B cell (primary cell): Measurements from ENCODE around the gene TTC22. TPM values are rescaled to one million over a fixed set of nuclear protein-coding genes. Genes with fewer than 3 reads are reported as not detected.

Experiments used
- ATAC-seq: fragments of 200-7000 bp; cut with Tn5 transposase; one replicate; pipeline ENCODE4 v1.10.0; 2021; ENCODE audit warnings: low read depth, mild to moderate bottlenecking, moderate number of reproducible peaks, moderate library complexity
- CTCF ChIA-PET: fragments of 350-600 bp; sonication (Branson Sonifier 250); formaldehyde crosslinking; loops from one replicate; lab custom pipeline; 2021; ENCODE audit warnings: antibody characterized with exemption, inconsistent platforms; lab: Charles Lee
- POLR2A ChIA-PET: fragments of 350-600 bp; sonication (Branson Sonifier 250); formaldehyde crosslinking; loops from one replicate; lab custom pipeline; 2021; ENCODE audit warnings: antibody characterized with exemption; lab: Charles Lee
- DNase-seq: peaks from one replicate; pipeline ENCODE4 v3.0.0; 2013
- H2AFZ ChIP-seq: 2 replicates; pipeline ENCODE4 v1.6.1; 2012; ENCODE audit warnings: mild to moderate bottlenecking, low read depth, low read length; ENCODE audit not compliant: insufficient read depth, poor library complexity, severe bottlenecking
- H3K27ac ChIP-seq, 2 donors: 1 replicate in 1 of 2; 2 replicates in 1 of 2; pipeline ENCODE4 v1.5.1; 2012 to 2013; ENCODE audit warnings: low read length in 2 of 2, mild to moderate bottlenecking in 2 of 2, moderate library complexity in 1 of 2
- H3K27me3 ChIP-seq, 4 experiments: fragments of 200-600 bp in 1 of 4; sonication (generic) in 1 of 4; replicated peaks in 1 of 4; 1 replicate in 2 of 4; 2 replicates in 2 of 4; pipeline versions ENCODE4 v1.6.1 to v1.7.0; 2013 to 2016; ENCODE audit warnings: low read length in 3 of 4, mild to moderate bottlenecking in 2 of 4, mixed read lengths in 1 of 4, moderate library complexity in 1 of 4; ENCODE audit not compliant: insufficient read depth in 4 of 4, control insufficient read depth in 3 of 4; ENCODE audit errors: control extremely low read depth in 1 of 4
- H3K36me3 ChIP-seq, 2 experiments: replicated peaks in 1 of 2; 1 replicate in 1 of 2; 2 replicates in 1 of 2; pipeline versions ENCODE4 v1.6.1 to v1.7.1; 2013; ENCODE audit warnings: low read length in 1 of 2; ENCODE audit not compliant: insufficient read depth in 2 of 2, control insufficient read depth in 1 of 2; ENCODE audit errors: control extremely low read depth in 1 of 2, extremely low read depth in 1 of 2
- H3K4me1 ChIP-seq, 2 donors: fragments of 200-600 bp in 1 of 2; sonication (generic) in 1 of 2; 1 replicate in 1 of 2; 2 replicates in 1 of 2; pipeline versions ENCODE4 v1.5.1 to v1.6.1; 2013 to 2017; ENCODE audit warnings: low read length in 2 of 2; ENCODE audit not compliant: control insufficient read depth in 2 of 2, insufficient read depth in 2 of 2
- H3K4me2 ChIP-seq: replicated peaks from 2 replicates; pipeline ENCODE3; 2012; ENCODE audit warnings: mild to moderate bottlenecking, low read depth, low read length; ENCODE audit not compliant: poor library complexity, severe bottlenecking
- H3K4me3 ChIP-seq, 5 experiments: fragments of 200-600 bp in 1 of 5; sonication (generic) in 1 of 5; 1 replicate in 3 of 5; 2 replicates in 2 of 5; pipeline versions ENCODE4 v1.5.1 to v1.7.0; 2011 to 2016; ENCODE audit warnings: low read length in 4 of 5, mild to moderate bottlenecking in 4 of 5, low read depth in 2 of 5, control low read depth in 1 of 5, moderate library complexity in 1 of 5; ENCODE audit not compliant: insufficient read depth in 1 of 5; ENCODE audit errors: control extremely low read depth in 1 of 5, extremely low read depth in 1 of 5
- H3K79me2 ChIP-seq: fragments of 200-600 bp; sonication (generic); one replicate; pipeline ENCODE4 v1.6.0; 2016; ENCODE audit warnings: low read length; ENCODE audit not compliant: control insufficient read depth, insufficient read depth
- H3K9ac ChIP-seq: fragments of 200-600 bp; sonication (generic); 2 replicates; pipeline ENCODE4 v1.6.1; 2017; ENCODE audit warnings: mild to moderate bottlenecking, low read length, moderate library complexity
- H3K9me3 ChIP-seq, 3 donors: one replicate each; pipeline versions ENCODE4 v1.6.1 to v1.7.1; 2013; ENCODE audit warnings: low read length in 2 of 3; ENCODE audit not compliant: control insufficient read depth in 2 of 3, insufficient read depth in 1 of 3; ENCODE audit errors: control extremely low read depth in 1 of 3
- H4K20me1 ChIP-seq: 2 replicates; pipeline ENCODE4 v1.6.0; 2012; ENCODE audit warnings: mild to moderate bottlenecking, low read length; ENCODE audit not compliant: insufficient read depth, control insufficient read depth, poor library complexity, severe bottlenecking
- H3K27ac Mint-ChIP-seq: one replicate; pipeline ENCODE4 v1.8.0; 2021; ENCODE audit warnings: mixed read lengths
- H3K27me3 Mint-ChIP-seq: one replicate; pipeline ENCODE4 v1.8.0; 2021; ENCODE audit warnings: mixed read lengths
- H3K4me1 Mint-ChIP-seq: one replicate; pipeline ENCODE4 v1.8.0; 2021; ENCODE audit warnings: mixed read lengths
- H3K4me3 Mint-ChIP-seq: one replicate; pipeline ENCODE4 v1.8.0; 2021; ENCODE audit warnings: mixed read lengths
- H3K9me3 Mint-ChIP-seq: one replicate; pipeline ENCODE4 v1.8.0; 2022; ENCODE audit warnings: mixed read lengths; ENCODE audit not compliant: insufficient read depth
- CTCF ChIP-seq: fragments of 200-600 bp; IDR thresholded peaks from one replicate; pipeline ENCODE4 v1.8.0; 2022; ENCODE audit warnings: antibody characterized with exemption, mild to moderate bottlenecking
- EZH2 ChIP-seq: IDR thresholded peaks from 2 replicates; pipeline ENCODE4 v1.6.1; 2012; ENCODE audit warnings: borderline replicate concordance, low read depth, mild to moderate bottlenecking, moderate library complexity, low read length; ENCODE audit not compliant: insufficient read depth, poor library complexity, severe bottlenecking
- WGBS: methylation state at CpG from one replicate; pipeline ENCODE4 v1.1.5; 2013; ENCODE audit warnings: missing lambda C conversion rate; ENCODE audit not compliant: insufficient coverage; 5-methylcytosine and 5-hydroxymethylcytosine counted together
- intact Hi-C: fragments of 100-400 bp; cut with micrococcal nuclease; formaldehyde crosslinking; loops from one replicate; pipeline ENCODE4 v1.10.0; 2022
- polyA plus RNA-seq: library from polyadenylated mRNA; depleted of rRNA; stranded (reverse); fragments of >200 nt; gene quantifications from 2 replicates; pipeline ENCODE4 v1.2.3, GENCODE V29; 2012
- total RNA-seq, 2 donors: library from RNA; stranded (reverse); fragments of 120-200 nt in 1 of 2; gene quantifications; 1 replicate in 1 of 2; 2 replicates in 1 of 2; pipeline versions ENCODE4 v1.2.3 to v1.2.4, GENCODE V29; 2013 to 2022

Gene TTC22
- total and polyA plus RNA-seq, 2 donors (not counting 1 experiment from before 2014, with no cell fraction given): 7.8 to 10.9 TPM

GRCh38 chr1:54782588-54782987 is 18.5 kb downstream of the TTC22 start:
- no peaks in the 10 kb centered on the region for H3K79me2 ChIP-seq
- POLR2A ChIA-PET: no interaction called here
- Mint-ChIP-seq H3K27ac (no peak overlapping the region), H3K27me3 (no peaks in the 10 kb centered on the region), H3K4me1 (no peaks in the 10 kb centered on the region), H3K9me3 (no peaks in the 10 kb centered on the region), H3K4me3 (no peak overlapping the region)
- peaks cover 0 to 12% of the 10 kb centered on the region in 2 experiments for H3K36me3 ChIP-seq
- intact Hi-C loops: no loop called here
- no peak overlapping the region for H3K4me3 ChIP-seq
- ATAC-seq (no peak), DNase-seq (no peak)
- H3K27me3 ChIP-seq: no peaks in the 10 kb centered on the region
- H3K27ac ChIP-seq: no peak overlapping the region
- no peak overlapping the region for H3K4me2 ChIP-seq
- no peaks in the 10 kb centered on the region for H3K9me3 ChIP-seq
- H4K20me1 ChIP-seq: no peaks in the 10 kb centered on the region
- H2AFZ ChIP-seq: no peak overlapping the region
- WGBS: 100% methylated on average over 1 of the region's 2 CpGs
- H3K9ac ChIP-seq: no peak overlapping the region
- no peaks in the 10 kb centered on the region for H3K4me1 ChIP-seq
- CTCF ChIA-PET: no interaction called here
- TF ChIP-seq EZH2 (no peak), CTCF (no peak)

GRCh38 chr1:54782156-54782555 is 19.0 kb downstream of the TTC22 start:
- Mint-ChIP-seq H3K9me3 (no peaks in the 10 kb centered on the region), H3K4me3 (no peak overlapping the region), H3K27ac (no peak overlapping the region), H3K27me3 (no peaks in the 10 kb centered on the region), H3K4me1 (no peaks in the 10 kb centered on the region)
- Histone ChIP-seq H3K27ac (no peak overlapping the region), H4K20me1 (no peaks in the 10 kb centered on the region), H3K79me2 (no peaks in the 10 kb centered on the region), H3K27me3 (no peaks in the 10 kb centered on the region), H3K9ac (no peak overlapping the region), H3K4me3 (no peak overlapping the region), H3K4me2 (no peak overlapping the region), H2AFZ (no peak overlapping the region), H3K4me1 (no peaks in the 10 kb centered on the region), H3K36me3 (peaks cover 0 to 10% of the 10 kb centered on the region in 2 experiments), H3K9me3 (no peaks in the 10 kb centered on the region)
- intact Hi-C loops: no loop called here
- POLR2A ChIA-PET: no interaction called here
- no peak for TF ChIP-seq EZH2
- no peak for TF ChIP-seq CTCF
- WGBS: over 99% methylated on average over 5 of the region's 6 CpGs
- CTCF ChIA-PET: no interaction called here
- DNase-seq (no peak), ATAC-seq (no peak)
